Peyer's patch (tissue), 4 donors: Measurements from ENCODE around the gene KYAT1. TPM values are rescaled to one million over a fixed set of nuclear protein-coding genes. Genes with fewer than 3 reads are reported as not detected.
A peak's percentile ranks its signal among the peaks of the same experiment; 100 is the strongest.
"Not testable (repeated sequence)": the region's sequence is repeated elsewhere in the genome, so short reads cannot be mapped to it uniquely, and the experiment has no call there.

Source experiments
- DNase-seq, 3 donors: peaks; one replicate each; pipeline ENCODE4 v3.0.0-alpha.2; 2017 to 2019
- H3K27ac ChIP-seq, 4 donors: fragments of 200-600 bp; sonication (generic); one replicate each; pipeline ENCODE4 v1.5.1; 2016 to 2019
- H3K27me3 ChIP-seq, 2 donors: fragments of 200-600 bp; sonication (generic); one replicate each; pipeline ENCODE4 v1.5.1; 2019
- H3K36me3 ChIP-seq, 3 donors: fragments of 200-600 bp; sonication (generic); one replicate each; pipeline ENCODE4 v1.5.1; 2016 to 2019
- H3K4me1 ChIP-seq, 4 donors: fragments of 200-600 bp; sonication (generic); one replicate each; pipeline ENCODE4 v1.5.1; 2016 to 2019
- H3K4me3 ChIP-seq, 4 donors: fragments of 200-600 bp; sonication (generic); 1 replicate in 3 of 4; 2 replicates in 1 of 4; pipeline ENCODE4 v1.5.1; 2016 to 2019; ENCODE audit warnings: mild to moderate bottlenecking in 1 of 4
- H3K9me3 ChIP-seq, 4 donors: fragments of 200-600 bp; sonication (generic); one replicate each; pipeline ENCODE4 v1.5.1; 2016 to 2019; ENCODE audit warnings: mild to moderate bottlenecking in 1 of 4
- CTCF ChIP-seq, 6 experiments: fragments of 450-650 bp in 4 of 6; fragments of 200-600 bp in 2 of 6; sonication (generic) in 1 of 6; IDR thresholded peaks; one replicate each; pipeline ENCODE4 v1.5.1; 2017 to 2019; ENCODE audit warnings: antibody characterized with exemption in 6 of 6, mild to moderate bottlenecking in 3 of 6, moderate library complexity in 1 of 6
- POLR2A ChIP-seq, 2 donors: fragments of 450-650 bp; IDR thresholded peaks; one replicate each; pipeline ENCODE4 v1.5.1; 2017; ENCODE audit warnings: antibody characterized with exemption in 2 of 2, mild to moderate bottlenecking in 2 of 2, moderate library complexity in 2 of 2
- total RNA-seq, 4 donors: library from RNA; depleted of rRNA; stranded (reverse); fragments of >200 nt; gene quantifications; one replicate each; pipeline ENCODE4 v1.1.0, GENCODE V29; 2016

Gene KYAT1
- total RNA-seq, 4 donors from 2014 or later = 4.6 to 14.9 (median 8.7) TPM

- Histone ChIP-seq H3K27ac (peak overlapping the region; percentile 93 to 99 (median 96)), H3K4me3 (peak overlapping the region; percentile 81 to 100 (median 98)), H3K9me3 (no peaks in the 10 kb centered on the region), H3K4me1 (peaks cover 0 to 36% (median 8%) of the 10 kb centered on the region in 4 donors), H3K27me3 (no peaks in the 10 kb centered on the region), H3K36me3 (peaks cover 0 to 14% (median 0%) of the 10 kb centered on the region in 3 donors)
- no peak for TF ChIP-seq POLR2A (IDR thresholded peaks at IDR 0.05)
- no peak for TF ChIP-seq CTCF (IDR thresholded peaks at IDR 0.05)
- peak in 1 of 3 donors; percentile 61 for DNase-seq
Measured at GRCh38 chr9:128882677-128883603, 1.2 kb upstream of the KYAT1 start.

- Histone ChIP-seq H3K27me3 (no peaks in the 10 kb centered on the region), H3K4me1 (peaks cover 0 to 6% (median 3%) of the 10 kb centered on the region in 4 donors), H3K27ac (no peak overlapping the region), H3K9me3 (no peaks in the 10 kb centered on the region), H3K36me3 (no peaks in the 10 kb centered on the region), H3K4me3 (no peak overlapping the region)
- no peak for DNase-seq
- TF ChIP-seq POLR2A (IDR thresholded peaks at IDR 0.05) (no peak), CTCF (IDR thresholded peaks at IDR 0.05) (peak in 1 of 6 experiments; percentile 8)
Measured at GRCh38 chr9:128877852-128878251, 3.9 kb downstream of the KYAT1 start.

- H3K27ac ChIP-seq, DNase-seq, H3K9me3 ChIP-seq, H3K36me3 ChIP-seq, H3K4me3 ChIP-seq, H3K27me3 ChIP-seq, H3K4me1 ChIP-seq: not testable (repeated sequence)
Measured at GRCh38 chr9:128870941-128871265, 10.8 kb downstream of the KYAT1 start.

- TF ChIP-seq POLR2A (IDR thresholded peaks at IDR 0.05) = no peak
- no peak for TF ChIP-seq CTCF (IDR thresholded peaks at IDR 0.05)
- H3K27me3 ChIP-seq = no peaks in the 10 kb centered on the region
- no peak overlapping the region for H3K27ac ChIP-seq
- H3K36me3 ChIP-seq = no peaks in the 10 kb centered on the region
- no peak overlapping the region for H3K4me3 ChIP-seq
- no peak for DNase-seq
- no peaks in the 10 kb centered on the region for H3K4me1 ChIP-seq
- H3K9me3 ChIP-seq = no peaks in the 10 kb centered on the region
Measured at GRCh38 chr9:128870128-128870940, 11.4 kb downstream of the KYAT1 start.

- DNase-seq = peak; percentile 77 to 90 (median 86)
- Histone ChIP-seq H3K9me3 (no peaks in the 10 kb centered on the region), H3K4me3 (no peak overlapping the region), H3K4me1 (no peaks in the 10 kb centered on the region), H3K27ac (no peak overlapping the region), H3K36me3 (no peaks in the 10 kb centered on the region), H3K27me3 (no peaks in the 10 kb centered on the region)
- TF ChIP-seq POLR2A (IDR thresholded peaks at IDR 0.05) = no peak
- peak; percentile 90 to 99 (median 95) for TF ChIP-seq CTCF (IDR thresholded peaks at IDR 0.05)
Measured at GRCh38 chr9:128863647-128864046, 18.1 kb downstream of the KYAT1 start.

- Histone ChIP-seq H3K27ac (no peak overlapping the region), H3K4me3 (no peak overlapping the region), H3K36me3 (no peaks in the 10 kb centered on the region), H3K27me3 (no peaks in the 10 kb centered on the region), H3K9me3 (no peaks in the 10 kb centered on the region), H3K4me1 (no peaks in the 10 kb centered on the region)
- TF ChIP-seq CTCF (IDR thresholded peaks at IDR 0.05) = no peak
- TF ChIP-seq POLR2A (IDR thresholded peaks at IDR 0.05) = no peak
- DNase-seq = no peak
Measured at GRCh38 chr9:128862401-128862851, 19.3 kb downstream of the KYAT1 start.
